Suprapubic skin (tissue), 4 donors: ENCODE data around the gene CDKN2D.

Source experiments
- CTCF ChIP-seq, 2 donors: fragments of 200-600 bp in 1 of 2; fragments of 450-650 bp in 1 of 2; sonication (generic) in 1 of 2; IDR thresholded peaks; one replicate each; pipeline ENCODE4 v1.5.1; 2016 to 2019; ENCODE audit warnings: antibody characterized with exemption in 2 of 2, mild to moderate bottlenecking in 1 of 2, moderate library complexity in 1 of 2
- POLR2A ChIP-seq, 2 donors: fragments of 450-650 bp; IDR thresholded peaks; one replicate each; pipeline ENCODE4 v1.6.1; 2017; ENCODE audit warnings: antibody characterized with exemption in 2 of 2, mild to moderate bottlenecking in 2 of 2, moderate library complexity in 2 of 2
- POLR2AphosphoS5 ChIP-seq, 3 donors: sonication (generic); formaldehyde crosslinking; IDR thresholded peaks; one replicate each; pipeline ENCODE4 v1.6.1; 2017; ENCODE audit warnings: antibody characterized with exemption in 3 of 3

- no peak for TF ChIP-seq CTCF (IDR thresholded peaks at IDR 0.05)
- TF ChIP-seq POLR2A (IDR thresholded peaks at IDR 0.05) = no peak
- no peak for TF ChIP-seq POLR2AphosphoS5 (IDR thresholded peaks at IDR 0.05)
These were observed 31.4 kb upstream of the CDKN2D start for GRCh38 chr19:10600149-10600548.
